Gastrocnemius medialis (tissue), 4 donors: ENCODE data around the gene HES1.

Source experiments
- CTCF ChIP-seq, 5 experiments: fragments of 450-650 bp in 3 of 5; fragments of 200-600 bp in 2 of 5; sonication (generic) in 2 of 5; IDR thresholded peaks in 4 of 5; conservative IDR thresholded peaks in 1 of 5; 1 replicate in 4 of 5; 2 replicates in 1 of 5; pipeline ENCODE4 v1.5.1; 2016 to 2019; ENCODE audit warnings: antibody characterized with exemption in 5 of 5, mild to moderate bottlenecking in 3 of 5, moderate library complexity in 3 of 5
- POLR2A ChIP-seq, 2 donors: fragments of 450-650 bp; IDR thresholded peaks; one replicate each; pipeline ENCODE4 v1.6.1; 2017; ENCODE audit warnings: antibody characterized with exemption in 2 of 2, mild to moderate bottlenecking in 2 of 2, moderate library complexity in 2 of 2

- TF ChIP-seq POLR2A (IDR thresholded peaks at IDR 0.05) = no peak
- no peak for TF ChIP-seq CTCF (IDR thresholded peaks at IDR 0.05 in 4 of 5, conservative IDR thresholded peaks at IDR 0.05 in 1 of 5)
Measured at GRCh38 chr3:194129581-194130133, 6.3 kb upstream of the HES1 start.
